NB4 (cell line): ENCODE measurements around the gene NUMBL.
"Not testable (repeated sequence)": the region's sequence is repeated elsewhere in the genome, so short reads cannot be mapped to it uniquely, and the experiment has no call there.

Experiments
- DNase-seq: peaks from one replicate; pipeline ENCODE4 v3.0.0; 2010; ENCODE audit warnings: low read depth
- H3K4me3 ChIP-seq: one replicate; pipeline ENCODE4 v1.5.1; 2011; ENCODE audit warnings: mild to moderate bottlenecking, low read depth, low read length, moderate library complexity
- CTCF ChIP-seq: IDR thresholded peaks from one replicate; pipeline ENCODE4 v1.5.1; 2012; ENCODE audit warnings: low read depth, low read length
- MYC ChIP-seq: IDR thresholded peaks from 2 replicates; pipeline ENCODE4 v1.6.1; 2011; ENCODE audit warnings: low read depth, low read length
- POLR2A ChIP-seq: IDR thresholded peaks from 2 replicates; pipeline ENCODE4 v1.6.1; 2011; ENCODE audit warnings: mild to moderate bottlenecking; ENCODE audit not compliant: insufficient read length; ENCODE audit errors: extremely low read depth
- TF ChIP-seq, protein P1 (sequence below): IDR thresholded peaks from 2 replicates; pipeline ENCODE4 v1.6.1; 2011; ENCODE audit warnings: low read depth, low read length

NUMBL gene

GRCh38 chr19:40733149-40733548 lies 42.7 kb upstream of the NUMBL start:
- no peak for DNase-seq
- TF ChIP-seq CTCF (no peak), MYC (no peak), POLR2A (no peak)
- TF ChIP-seq, protein P1, sequence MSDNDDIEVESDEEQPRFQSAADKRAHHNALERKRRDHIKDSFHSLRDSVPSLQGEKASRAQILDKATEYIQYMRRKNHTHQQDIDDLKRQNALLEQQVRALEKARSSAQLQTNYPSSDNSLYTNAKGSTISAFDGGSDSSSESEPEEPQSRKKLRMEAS: no peak
- H3K4me3 ChIP-seq: no peak overlapping the region

DNA sequence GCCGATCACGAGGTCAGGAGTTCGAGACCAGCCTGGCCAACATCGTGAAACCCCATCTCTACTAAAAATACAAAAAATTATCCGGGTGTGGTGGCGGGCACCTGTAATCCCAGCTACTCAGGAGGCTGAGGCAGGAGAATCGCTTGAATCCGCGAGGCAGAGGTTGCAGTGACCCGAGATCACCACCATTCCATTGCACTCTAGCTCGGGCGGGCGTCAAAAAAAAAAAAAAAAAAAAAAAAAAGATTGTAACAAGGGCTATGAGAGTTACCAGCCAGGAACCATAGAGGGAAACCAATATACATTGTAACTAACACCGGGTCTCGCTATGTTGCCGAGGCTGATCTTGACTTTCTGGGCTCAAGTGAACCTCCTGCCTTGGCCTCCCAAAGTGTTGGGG lies 41.9 kb upstream of the NUMBL start:
- DNase-seq, H3K4me3 ChIP-seq: not testable (repeated sequence)

GRCh38 chr19:40730065-40730464 lies 39.6 kb upstream of the NUMBL start:
- H3K4me3 ChIP-seq, DNase-seq: not testable (repeated sequence)

DNA sequence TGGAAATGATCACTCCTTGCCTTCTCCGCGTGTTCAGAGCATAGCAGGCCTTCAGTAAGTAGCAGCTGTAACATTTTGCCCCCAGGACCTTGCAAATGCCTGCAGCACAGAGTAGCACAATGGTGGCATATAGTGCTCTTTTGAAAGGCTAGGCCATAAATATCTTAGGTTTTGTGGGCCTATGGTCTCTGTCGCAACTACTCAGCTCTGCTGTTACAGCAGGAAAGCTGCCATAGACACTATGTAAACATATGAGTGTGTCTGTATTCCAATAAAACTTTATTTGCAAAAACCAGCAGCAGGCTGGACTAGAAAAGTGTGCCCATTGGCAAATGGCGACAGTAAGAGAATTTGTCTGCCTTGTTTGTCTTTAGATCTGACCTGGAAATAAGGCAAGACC lies 35.8 kb upstream of the NUMBL start:
- H3K4me3 ChIP-seq: no peak overlapping the region
- TF ChIP-seq CTCF (no peak), POLR2A (no peak), MYC (no peak)
- TF ChIP-seq, protein P1: no peak
- DNase-seq: peak; percentile 44

DNA sequence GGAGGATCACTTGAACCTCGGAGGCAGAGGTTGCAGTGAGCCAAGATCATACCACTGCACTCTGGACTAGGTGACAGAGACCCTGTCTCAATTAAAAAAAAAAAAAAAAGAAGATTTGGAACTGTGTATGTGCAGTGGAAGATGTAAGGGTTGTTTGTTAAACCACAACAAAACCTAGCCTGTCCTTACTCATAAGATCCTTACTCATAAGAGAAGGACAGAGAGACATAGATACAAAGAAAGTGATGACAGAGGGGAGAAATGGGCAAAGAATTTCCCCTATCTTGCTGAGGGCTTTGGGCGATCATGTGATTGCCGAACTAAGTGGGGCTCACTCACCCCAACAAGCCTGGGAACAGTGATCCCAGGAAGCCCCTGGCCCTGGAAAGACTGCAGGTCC lies 34.4 kb upstream of the NUMBL start:
- H3K4me3 ChIP-seq: no peak overlapping the region
- TF ChIP-seq CTCF: no peak
- TF ChIP-seq MYC: no peak
- TF ChIP-seq POLR2A: no peak
- TF ChIP-seq, protein P1: no peak
- DNase-seq: no peak

DNA sequence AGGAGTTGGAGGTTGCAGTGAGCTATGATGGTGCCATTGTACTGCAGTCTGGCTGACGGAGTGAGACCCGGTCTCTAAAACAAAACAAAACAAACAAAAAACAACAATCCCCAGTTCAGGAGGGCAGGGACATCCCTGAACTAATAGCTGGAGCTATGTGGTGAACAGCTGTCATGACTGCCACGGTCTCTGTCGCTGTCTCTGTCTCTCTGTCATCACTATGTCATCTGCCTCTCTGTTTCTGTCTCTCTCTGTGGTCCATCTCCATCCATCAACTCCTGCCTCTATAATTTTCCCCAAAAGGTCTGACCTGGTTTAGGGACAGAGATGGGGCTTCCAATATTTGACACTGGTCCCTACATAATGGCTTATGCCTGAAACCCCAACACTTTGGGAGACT lies 33.9 kb upstream of the NUMBL start:
- TF ChIP-seq MYC (no peak), POLR2A (no peak), CTCF (no peak)
- TF ChIP-seq, protein P1: no peak
- no peak overlapping the region for H3K4me3 ChIP-seq
- no peak for DNase-seq

DNA sequence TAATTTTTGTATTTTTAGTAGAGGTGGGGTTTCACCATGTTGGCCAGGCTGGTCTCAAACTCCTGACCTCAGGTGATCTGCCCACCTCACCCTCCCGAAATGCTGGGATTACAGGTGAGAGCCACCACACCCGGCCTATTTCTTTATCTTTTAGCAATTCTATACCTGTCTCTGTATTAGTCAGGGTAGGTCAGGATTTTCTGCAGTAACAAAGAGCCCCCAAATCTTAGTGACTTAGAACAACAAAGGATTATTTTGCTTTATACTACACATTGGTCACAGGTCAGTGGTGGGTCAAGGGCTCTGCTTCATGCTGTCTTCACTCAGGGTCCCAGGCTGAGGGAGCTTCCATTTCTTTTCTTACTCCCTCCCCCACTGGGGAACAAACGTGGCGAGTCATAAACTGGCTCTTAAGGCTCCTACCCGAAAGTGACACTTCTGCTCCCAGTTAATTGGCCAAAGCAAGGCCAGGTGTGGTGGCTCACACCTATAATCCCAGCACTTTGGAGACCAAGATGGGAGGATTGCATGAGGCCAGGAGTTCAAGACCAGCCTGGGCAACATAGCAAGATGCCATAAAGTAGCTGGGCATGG lies 33.3 kb upstream of the NUMBL start:
- H3K4me3 ChIP-seq: no peak overlapping the region
- TF ChIP-seq POLR2A: no peak
- no peak for TF ChIP-seq CTCF
- no peak for TF ChIP-seq MYC
- TF ChIP-seq, protein P1: no peak

More for the DNA sequence above, 33.3 kb upstream of the NUMBL start:
- DNase-seq: no peak
